Astrocyte (in vitro differentiated cells and primary cell): Measurements from ENCODE around the gene TTLL5. TPM values are rescaled to one million over a fixed set of nuclear protein-coding genes. Genes with fewer than 3 reads are reported as not detected.

ENCODE experiments used
- DNase-seq: peaks from one replicate; pipeline ENCODE4 v3.0.0-alpha.2; 2010; ENCODE audit warnings: low read depth
- FAIRE-seq: peaks from 2 replicates; lab custom pipeline; 2011; peaks lifted over from hg19 to GRCh38; lab: Jason Lieb, UNC
- H2AFZ ChIP-seq: 2 replicates; pipeline ENCODE4 v1.6.0; 2012; ENCODE audit warnings: low read depth, low read length, inconsistent platforms
- H3K27ac ChIP-seq: 2 replicates; pipeline ENCODE4 v1.5.1; 2011; ENCODE audit warnings: low read depth, low read length, inconsistent platforms
- H3K27me3 ChIP-seq: 2 replicates; pipeline ENCODE4 v1.6.0; 2011; ENCODE audit warnings: low read length, inconsistent platforms; ENCODE audit not compliant: insufficient read depth
- H3K36me3 ChIP-seq: 2 replicates; pipeline ENCODE4 v1.5.1; 2011; ENCODE audit warnings: low read length, inconsistent platforms; ENCODE audit not compliant: insufficient read depth
- H3K4me1 ChIP-seq: 2 replicates; pipeline ENCODE4 v1.5.1; 2011; ENCODE audit warnings: low read length, inconsistent platforms; ENCODE audit not compliant: insufficient read depth
- H3K4me2 ChIP-seq: 2 replicates; pipeline ENCODE4 v1.6.0; 2012; ENCODE audit warnings: low read length, inconsistent platforms
- H3K4me3 ChIP-seq: 2 replicates; pipeline ENCODE4 v1.5.1; 2011; ENCODE audit warnings: low read depth, mild to moderate bottlenecking, low read length, inconsistent platforms; ENCODE audit not compliant: insufficient read depth
- H3K79me2 ChIP-seq: 2 replicates; pipeline ENCODE4 v1.6.0; 2012; ENCODE audit warnings: mild to moderate bottlenecking, low read length, inconsistent platforms; ENCODE audit not compliant: insufficient read depth
- H3K9ac ChIP-seq: 2 replicates; pipeline ENCODE4 v1.6.0; 2012; ENCODE audit warnings: mild to moderate bottlenecking, low read length, inconsistent platforms
- H3K9me3 ChIP-seq: 2 replicates; pipeline ENCODE4 v1.5.1; 2012; ENCODE audit warnings: low read depth, mild to moderate bottlenecking, low read length, inconsistent platforms; ENCODE audit not compliant: insufficient read depth
- H4K20me1 ChIP-seq: 2 replicates; pipeline ENCODE4 v1.6.0; 2012; ENCODE audit warnings: low read length, inconsistent platforms; ENCODE audit not compliant: insufficient read depth
- H3K27ac Mint-ChIP-seq: one replicate; pipeline ENCODE4 v1.8.0; 2021; ENCODE audit warnings: mild to moderate bottlenecking, mixed read lengths; ENCODE audit not compliant: unreplicated experiment
- H3K27me3 Mint-ChIP-seq: one replicate; pipeline ENCODE4 v1.8.0; 2021; ENCODE audit warnings: low read depth, mixed read lengths; ENCODE audit not compliant: unreplicated experiment
- H3K36me3 Mint-ChIP-seq: one replicate; pipeline ENCODE4 v1.8.0; 2021; ENCODE audit warnings: low read depth, mixed read lengths; ENCODE audit not compliant: unreplicated experiment
- H3K4me1 Mint-ChIP-seq: one replicate; pipeline ENCODE4 v1.8.0; 2021; ENCODE audit warnings: low read depth, mixed read lengths; ENCODE audit not compliant: unreplicated experiment
- H3K4me3 Mint-ChIP-seq: one replicate; pipeline ENCODE4 v1.8.0; 2021; ENCODE audit warnings: mild to moderate bottlenecking, moderate library complexity, mixed read lengths; ENCODE audit not compliant: unreplicated experiment
- H3K9me3 Mint-ChIP-seq: one replicate; pipeline ENCODE4 v1.8.0; 2021; ENCODE audit warnings: mild to moderate bottlenecking, mixed read lengths; ENCODE audit not compliant: unreplicated experiment
- EZH2 ChIP-seq: IDR thresholded peaks from 2 replicates; pipeline ENCODE4 v1.6.1; 2012; ENCODE audit warnings: mild to moderate bottlenecking, low read length, inconsistent platforms; ENCODE audit not compliant: insufficient read depth
- total RNA-seq: library from RNA; stranded (reverse); gene quantifications from 2 replicates; pipeline ENCODE4 v1.2.1, GENCODE V29; 2021
- TF ChIP-seq, protein P1 (sequence below): IDR thresholded peaks from 2 replicates; pipeline ENCODE4 v1.5.1; 2011; ENCODE audit warnings: low read depth, mild to moderate bottlenecking, inconsistent platforms, low read length, moderate library complexity; ENCODE audit not compliant: insufficient read depth

TTLL5 gene
- total RNA-seq, 1 donor from 2014 or later: 24.0 TPM

DNA sequence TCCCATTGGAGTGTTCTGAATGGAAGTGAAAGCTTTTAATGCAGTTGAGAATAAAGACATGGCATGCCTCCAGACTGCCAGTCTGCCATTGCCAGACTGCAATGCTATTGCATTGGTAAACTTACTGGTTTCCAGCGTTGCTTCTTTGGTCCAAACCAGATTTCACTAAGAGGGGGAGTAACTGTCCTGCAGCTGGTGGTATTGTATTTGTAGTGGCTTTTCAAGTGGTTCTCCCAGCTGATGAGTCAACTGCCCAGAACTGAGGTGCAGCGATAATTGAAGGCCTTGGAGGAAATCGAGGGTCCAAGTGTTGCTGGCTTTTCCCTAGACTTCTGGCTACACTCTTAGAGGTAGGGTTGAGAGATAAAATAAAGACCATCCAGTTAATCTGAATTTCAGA, 32.2 kb upstream of the TTLL5 start:
- H3K27ac Mint-ChIP-seq: no peak overlapping the region
- no peak for FAIRE-seq
- H3K4me1 Mint-ChIP-seq: peaks cover 20% of the 10 kb centered on the region

GRCh38 chr14:75630695-75631452, 30.2 kb upstream of the TTLL5 start:
- H3K79me2 ChIP-seq: no peaks in the 10 kb centered on the region
- DNase-seq (no peak), FAIRE-seq (no peak)
- Mint-ChIP-seq H3K27ac (no peak overlapping the region), H3K27me3 (no peaks in the 10 kb centered on the region), H3K4me3 (peak overlapping the region; percentile 22), H3K36me3 (peaks cover 11% of the 10 kb centered on the region), H3K9me3 (no peaks in the 10 kb centered on the region), H3K4me1 (peaks cover 25% of the 10 kb centered on the region)
- H3K9me3 ChIP-seq: no peaks in the 10 kb centered on the region
- no peak overlapping the region for H3K4me3 ChIP-seq
- H3K27ac ChIP-seq: no peak overlapping the region
- TF ChIP-seq, protein P1, sequence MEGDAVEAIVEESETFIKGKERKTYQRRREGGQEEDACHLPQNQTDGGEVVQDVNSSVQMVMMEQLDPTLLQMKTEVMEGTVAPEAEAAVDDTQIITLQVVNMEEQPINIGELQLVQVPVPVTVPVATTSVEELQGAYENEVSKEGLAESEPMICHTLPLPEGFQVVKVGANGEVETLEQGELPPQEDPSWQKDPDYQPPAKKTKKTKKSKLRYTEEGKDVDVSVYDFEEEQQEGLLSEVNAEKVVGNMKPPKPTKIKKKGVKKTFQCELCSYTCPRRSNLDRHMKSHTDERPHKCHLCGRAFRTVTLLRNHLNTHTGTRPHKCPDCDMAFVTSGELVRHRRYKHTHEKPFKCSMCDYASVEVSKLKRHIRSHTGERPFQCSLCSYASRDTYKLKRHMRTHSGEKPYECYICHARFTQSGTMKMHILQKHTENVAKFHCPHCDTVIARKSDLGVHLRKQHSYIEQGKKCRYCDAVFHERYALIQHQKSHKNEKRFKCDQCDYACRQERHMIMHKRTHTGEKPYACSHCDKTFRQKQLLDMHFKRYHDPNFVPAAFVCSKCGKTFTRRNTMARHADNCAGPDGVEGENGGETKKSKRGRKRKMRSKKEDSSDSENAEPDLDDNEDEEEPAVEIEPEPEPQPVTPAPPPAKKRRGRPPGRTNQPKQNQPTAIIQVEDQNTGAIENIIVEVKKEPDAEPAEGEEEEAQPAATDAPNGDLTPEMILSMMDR: no peak
- no peak overlapping the region for H2AFZ ChIP-seq
- no peak overlapping the region for H3K9ac ChIP-seq
- H3K36me3 ChIP-seq: no peaks in the 10 kb centered on the region
- H3K27me3 ChIP-seq: peaks cover 5% of the 10 kb centered on the region
- no peaks in the 10 kb centered on the region for H4K20me1 ChIP-seq
- H3K4me2 ChIP-seq: no peak overlapping the region
- H3K4me1 ChIP-seq: no peaks in the 10 kb centered on the region

More for the DNA sequence above, 32.2 kb upstream of the TTLL5 start:
- Histone ChIP-seq H3K27me3 (peaks cover 5% of the 10 kb centered on the region), H2AFZ (no peak overlapping the region), H3K9me3 (no peaks in the 10 kb centered on the region), H3K79me2 (no peaks in the 10 kb centered on the region), H3K27ac (no peak overlapping the region), H3K36me3 (no peaks in the 10 kb centered on the region), H3K4me2 (no peak overlapping the region), H3K9ac (no peak overlapping the region), H3K4me1 (no peaks in the 10 kb centered on the region), H4K20me1 (no peaks in the 10 kb centered on the region), H3K4me3 (no peak overlapping the region)
- Mint-ChIP-seq H3K4me3 (no peak overlapping the region), H3K9me3 (no peaks in the 10 kb centered on the region), H3K27me3 (no peaks in the 10 kb centered on the region), H3K36me3 (peaks cover 4% of the 10 kb centered on the region)
- TF ChIP-seq, protein P1: no peak
- no peak for TF ChIP-seq EZH2
- DNase-seq: peak; percentile 36

DNA sequence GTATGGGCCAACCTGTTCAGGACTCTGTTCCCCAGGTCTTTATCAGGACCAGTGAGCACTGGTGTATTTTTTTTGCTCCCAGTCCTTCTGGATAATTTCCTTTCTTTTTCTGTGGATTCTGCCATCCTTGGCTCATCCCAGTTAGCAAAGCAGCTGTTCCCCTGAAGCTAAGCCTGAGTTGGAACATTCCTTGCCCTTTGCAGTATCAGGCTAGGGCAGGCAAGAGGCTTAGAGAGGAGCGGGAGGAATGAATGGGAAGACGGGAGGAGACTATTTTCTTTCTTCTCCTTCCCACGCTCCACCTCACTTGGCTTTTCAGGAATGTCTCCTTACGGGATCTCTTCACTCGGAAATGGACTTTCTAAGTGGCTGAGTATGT, 29.6 kb upstream of the TTLL5 start:
- no peak for FAIRE-seq
- Histone ChIP-seq H3K4me1 (peaks cover 3% of the 10 kb centered on the region), H3K27me3 (peaks cover 5% of the 10 kb centered on the region), H3K36me3 (no peaks in the 10 kb centered on the region), H3K9ac (no peak overlapping the region), H3K4me3 (no peak overlapping the region), H3K79me2 (no peaks in the 10 kb centered on the region), H3K9me3 (no peaks in the 10 kb centered on the region), H3K4me2 (no peak overlapping the region), H3K27ac (no peak overlapping the region), H4K20me1 (no peaks in the 10 kb centered on the region), H2AFZ (no peak overlapping the region)
- H3K4me3 Mint-ChIP-seq: no peak overlapping the region
- TF ChIP-seq, protein P1: no peak
- TF ChIP-seq EZH2: no peak
- peaks cover 11% of the 10 kb centered on the region for H3K36me3 Mint-ChIP-seq
- H3K4me1 Mint-ChIP-seq: peaks cover 28% of the 10 kb centered on the region
- no peaks in the 10 kb centered on the region for H3K27me3 Mint-ChIP-seq
- H3K9me3 Mint-ChIP-seq: no peaks in the 10 kb centered on the region
- DNase-seq: peak; percentile 43
- H3K27ac Mint-ChIP-seq: no peak overlapping the region
